Suppressor macrophage treated with lipopolysaccharide for 1 hour (primary cell): ENCODE measurements around the gene TBX5.

ENCODE experiments used
- DNase-seq, 3 donors: peaks; one replicate each; pipeline ENCODE4 v3.0.0-alpha.2; 2020 to 2022

The TBX5 gene

GRCh38 chr12:114430306-114430705 lies 24.4 kb upstream of the TBX5 start:
- no peak for DNase-seq

GRCh38 chr12:114425031-114425626 lies 19.2 kb upstream of the TBX5 start:
- DNase-seq, result no peak

- no peak for DNase-seq
Measured at GRCh38 chr12:114420944-114421335, 15.0 kb upstream of the TBX5 start.

GRCh38 chr12:114420182-114420943 lies 14.4 kb upstream of the TBX5 start:
- DNase-seq, result no peak

GRCh38 chr12:114416028-114416427 lies 10.1 kb upstream of the TBX5 start:
- DNase-seq, result no peak

GRCh38 chr12:114415525-114415868 lies 9.6 kb upstream of the TBX5 start:
- no peak for DNase-seq

- no peak for DNase-seq
Measured at GRCh38 chr12:114414866-114415524, 9.1 kb upstream of the TBX5 start.

GRCh38 chr12:114414031-114414865 lies 8.3 kb upstream of the TBX5 start:
- DNase-seq, result no peak

- no peak for DNase-seq
Measured at GRCh38 chr12:114412825-114413749, 7.1 kb upstream of the TBX5 start.

- no peak for DNase-seq
Measured at GRCh38 chr12:114412307-114412706, 6.4 kb upstream of the TBX5 start.

- no peak for DNase-seq
Measured at GRCh38 chr12:114411071-114411837, 5.3 kb upstream of the TBX5 start.

- DNase-seq, result no peak
Measured at GRCh38 chr12:114409852-114410600, 4.1 kb upstream of the TBX5 start.

GRCh38 chr12:114408886-114409851 lies 3.2 kb upstream of the TBX5 start:
- peak in 1 of 3 donors; percentile 20 for DNase-seq

- DNase-seq, result no peak
Measured at GRCh38 chr12:114408471-114408885, 2.5 kb upstream of the TBX5 start.

- no peak for DNase-seq
Measured at GRCh38 chr12:114407842-114408411, 2.0 kb upstream of the TBX5 start.

GRCh38 chr12:114406984-114407841 lies 1.3 kb upstream of the TBX5 start:
- DNase-seq, result no peak

GRCh38 chr12:114406316-114406983 lies 506 bp upstream of the TBX5 start:
- DNase-seq, result no peak
